Measurements from ENCODE around the gene PRDM16. TPM values are rescaled to one million over a fixed set of nuclear protein-coding genes. Genes with fewer than 3 reads are reported as not detected.
"Not testable (repeated sequence)": the region's sequence is repeated elsewhere in the genome, so short reads cannot be mapped to it uniquely, and the experiment has no call there.

PRDM16 gene
- total and polyA plus RNA-seq, 4 donors = 5.0 to 80.7 (median 41.5) TPM

DNA sequence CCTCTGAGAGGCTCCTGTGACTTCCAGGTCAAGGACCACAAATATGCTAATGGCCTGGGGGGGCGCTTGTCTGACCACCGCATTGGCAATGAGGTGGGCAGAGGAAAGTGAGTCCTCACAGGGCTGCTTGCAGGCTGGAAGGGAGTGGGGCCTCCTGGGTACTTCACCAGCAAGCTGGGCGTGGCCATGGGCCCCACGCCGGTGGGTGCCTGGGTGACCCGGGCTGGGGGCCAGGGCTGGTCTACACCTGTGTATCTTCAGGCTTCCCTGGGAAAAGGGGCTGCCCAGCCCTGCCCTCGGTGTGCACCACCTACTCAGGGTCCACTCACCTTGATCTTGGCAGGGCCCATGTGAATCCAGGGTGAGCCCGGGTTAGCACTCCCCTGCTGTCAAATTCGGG is 167.4 kb downstream of the PRDM16 start:
- no peaks in the 10 kb centered on the region for H3K27me3 ChIP-seq (ENCODE audit: control insufficient read depth in 1 of 2, insufficient read depth in 2 of 2, low read length in 1 of 2)
- DNase-seq = no peak

GRCh38 chr1:3236955-3237354 is 168.0 kb downstream of the PRDM16 start:
- 89 to 97% methylated on average over 5 to 7 of the region's 7 CpGs for WGBS, 2 donors
- intact Hi-C loops (cut with DNase I) = no loop called here
- Histone ChIP-seq H3K4me3 (ENCODE audit: low read length in 2 of 2) (no peak overlapping the region), H3K27me3 (ENCODE audit: control insufficient read depth in 1 of 2, insufficient read depth in 2 of 2, low read length in 1 of 2) (no peaks in the 10 kb centered on the region), H3K9me3 (ENCODE audit: control insufficient read depth, low read length) (no peaks in the 10 kb centered on the region), H3K27ac (ENCODE audit: low read depth in 1 of 2, low read length in 2 of 2) (no peak overlapping the region), H3K36me3 (ENCODE audit: control insufficient read depth in 1 of 2, insufficient read depth in 2 of 2, low read length in 1 of 2) (no peaks in the 10 kb centered on the region), H3K4me1 (ENCODE audit: control insufficient read depth in 1 of 2, insufficient read depth in 2 of 2, low read length in 2 of 2) (no peaks in the 10 kb centered on the region)
- ATAC-seq (ENCODE audit: low FRiP score) = no peak
- DNase-seq = no peak

More for the DNA sequence above, 167.4 kb downstream of the PRDM16 start:
- Histone ChIP-seq H3K4me3 (ENCODE audit: low read length in 2 of 2) (no peak overlapping the region), H3K4me1 (ENCODE audit: control insufficient read depth in 1 of 2, insufficient read depth in 2 of 2, low read length in 2 of 2) (no peaks in the 10 kb centered on the region), H3K27ac (ENCODE audit: low read depth in 1 of 2, low read length in 2 of 2) (no peak overlapping the region), H3K36me3 (ENCODE audit: control insufficient read depth in 1 of 2, insufficient read depth in 2 of 2, low read length in 1 of 2) (no peaks in the 10 kb centered on the region), H3K9me3 (ENCODE audit: control insufficient read depth, low read length) (no peaks in the 10 kb centered on the region)
- WGBS, 2 donors = 92 to 94% methylated on average over 9 of the region's 9 CpGs
- intact Hi-C loops (cut with DNase I) = no loop called here
- ATAC-seq (ENCODE audit: low FRiP score) = no peak

GRCh38 chr1:3237570-3237969 is 168.6 kb downstream of the PRDM16 start:
- Histone ChIP-seq H3K36me3 (ENCODE audit: control insufficient read depth in 1 of 2, insufficient read depth in 2 of 2, low read length in 1 of 2) (no peaks in the 10 kb centered on the region), H3K4me1 (ENCODE audit: control insufficient read depth in 1 of 2, insufficient read depth in 2 of 2, low read length in 2 of 2) (no peaks in the 10 kb centered on the region), H3K27ac (ENCODE audit: low read depth in 1 of 2, low read length in 2 of 2) (peak overlapping the region in 1 of 2 donors; percentile 64), H3K4me3 (ENCODE audit: low read length in 2 of 2) (no peak overlapping the region), H3K27me3 (ENCODE audit: control insufficient read depth in 1 of 2, insufficient read depth in 2 of 2, low read length in 1 of 2) (no peaks in the 10 kb centered on the region), H3K9me3 (ENCODE audit: control insufficient read depth, low read length) (no peaks in the 10 kb centered on the region)
- WGBS, 2 donors = 52 to 57% methylated on average over 15 of the region's 15 CpGs
- DNase-seq = no peak
- no peak for ATAC-seq (ENCODE audit: low FRiP score)
- intact Hi-C loops (cut with DNase I) = no loop called here

DNA sequence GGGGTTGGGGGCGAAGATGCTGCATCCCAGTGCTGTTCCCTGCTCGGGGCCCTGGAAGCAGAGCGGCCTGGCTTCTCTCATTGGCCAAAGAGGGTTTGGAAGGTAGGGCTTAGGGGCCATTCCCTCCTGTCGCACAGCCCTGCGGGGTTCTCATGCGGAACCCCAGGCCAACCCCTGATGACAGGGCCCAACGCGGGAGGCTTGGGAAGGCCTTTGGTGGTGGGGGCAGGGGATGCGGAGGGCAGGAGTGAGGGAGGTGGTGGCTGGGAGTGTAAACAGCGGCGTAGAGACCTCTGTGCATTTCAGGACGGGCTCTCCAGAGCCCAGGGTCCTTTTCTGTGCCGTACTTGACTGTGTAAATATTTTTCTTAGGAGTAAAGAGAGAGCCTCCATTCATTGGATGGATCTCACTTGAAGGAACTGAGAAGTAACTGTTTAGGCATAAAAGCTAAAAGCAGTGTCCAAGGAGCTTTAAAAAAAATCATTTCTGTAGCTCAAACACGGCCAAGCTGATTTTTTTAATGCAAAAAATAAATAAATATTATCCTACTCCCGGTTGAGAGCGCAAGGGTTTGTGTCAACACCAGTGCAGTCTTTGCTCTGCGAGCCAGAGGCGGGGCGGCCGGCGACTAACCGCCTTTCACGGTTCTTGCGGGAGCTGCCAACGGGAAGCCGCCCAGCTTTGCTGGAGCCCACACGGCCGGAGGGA is 169.1 kb downstream of the PRDM16 start:
- Histone ChIP-seq H3K4me1 (ENCODE audit: control insufficient read depth in 1 of 2, insufficient read depth in 2 of 2, low read length in 2 of 2) (no peaks in the 10 kb centered on the region), H3K27ac (ENCODE audit: low read depth in 1 of 2, low read length in 2 of 2) (peak overlapping the region in 1 of 2 donors; percentile 64), H3K4me3 (ENCODE audit: low read length in 2 of 2) (no peak overlapping the region), H3K9me3 (ENCODE audit: control insufficient read depth, low read length) (no peaks in the 10 kb centered on the region), H3K27me3 (ENCODE audit: control insufficient read depth in 1 of 2, insufficient read depth in 2 of 2, low read length in 1 of 2) (no peaks in the 10 kb centered on the region), H3K36me3 (ENCODE audit: control insufficient read depth in 1 of 2, insufficient read depth in 2 of 2, low read length in 1 of 2) (no peaks in the 10 kb centered on the region)
- ATAC-seq (ENCODE audit: low FRiP score) = peak; percentile 58
- 24 to 31% methylated on average over 28 of the region's 28 CpGs for WGBS, 2 donors
- intact Hi-C loops (cut with DNase I) = no loop called here
- peak; percentile 75 to 91 for DNase-seq

DNA sequence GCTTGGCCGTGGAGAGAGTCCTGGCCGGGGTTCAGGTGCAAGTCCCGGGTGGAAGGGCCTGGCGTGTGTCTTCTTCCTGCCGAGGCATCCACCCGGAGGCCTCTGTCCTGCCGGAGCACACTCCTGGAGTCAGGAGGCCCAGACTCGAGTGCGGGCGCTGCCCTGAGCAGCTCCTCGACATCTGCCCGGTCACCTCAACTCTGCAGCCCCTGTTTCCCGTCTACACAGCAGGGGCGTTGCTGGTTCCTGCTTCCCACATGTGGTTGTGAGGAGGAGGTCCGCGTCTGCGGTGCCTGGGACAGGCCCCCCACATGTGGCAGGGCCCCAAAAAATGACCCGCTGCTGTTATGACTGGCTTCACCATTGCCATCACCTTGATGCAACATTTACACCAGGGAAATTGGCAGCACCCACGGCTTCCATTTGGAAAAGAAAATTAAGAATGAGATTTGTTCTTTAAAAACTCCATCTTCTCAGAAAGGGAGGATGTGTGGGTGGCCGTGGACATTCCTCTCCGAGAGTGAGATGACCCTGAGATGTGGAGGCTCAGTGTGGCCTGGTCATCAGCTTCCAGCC is 169.8 kb downstream of the PRDM16 start:
- ATAC-seq (ENCODE audit: low FRiP score) (peak; percentile 20), DNase-seq (no peak)
- Histone ChIP-seq H3K4me1 (ENCODE audit: control insufficient read depth in 1 of 2, insufficient read depth in 2 of 2, low read length in 2 of 2) (no peaks in the 10 kb centered on the region), H3K27me3 (ENCODE audit: control insufficient read depth in 1 of 2, insufficient read depth in 2 of 2, low read length in 1 of 2) (no peaks in the 10 kb centered on the region), H3K4me3 (ENCODE audit: low read length in 2 of 2) (no peak overlapping the region), H3K27ac (ENCODE audit: low read depth in 1 of 2, low read length in 2 of 2) (peak overlapping the region; percentile 10 to 69), H3K36me3 (ENCODE audit: control insufficient read depth in 1 of 2, insufficient read depth in 2 of 2, low read length in 1 of 2) (no peaks in the 10 kb centered on the region), H3K9me3 (ENCODE audit: control insufficient read depth, low read length) (no peaks in the 10 kb centered on the region)
- intact Hi-C loops (cut with DNase I) = no loop called here
- 45 to 59% methylated on average over 21 of the region's 21 CpGs for WGBS, 2 donors

GRCh38 chr1:3239991-3240390 is 171.0 kb downstream of the PRDM16 start:
- not testable (repeated sequence) for H3K4me1 ChIP-seq (ENCODE audit: control insufficient read depth in 1 of 2, insufficient read depth in 2 of 2, low read length in 2 of 2)
- intact Hi-C loops (cut with DNase I) = loop anchor here (2.0 to 5.0 kb wide), 2 partner anchors 19 to 48 kb away; no protein-coding TSS in a partner anchor

DNA sequence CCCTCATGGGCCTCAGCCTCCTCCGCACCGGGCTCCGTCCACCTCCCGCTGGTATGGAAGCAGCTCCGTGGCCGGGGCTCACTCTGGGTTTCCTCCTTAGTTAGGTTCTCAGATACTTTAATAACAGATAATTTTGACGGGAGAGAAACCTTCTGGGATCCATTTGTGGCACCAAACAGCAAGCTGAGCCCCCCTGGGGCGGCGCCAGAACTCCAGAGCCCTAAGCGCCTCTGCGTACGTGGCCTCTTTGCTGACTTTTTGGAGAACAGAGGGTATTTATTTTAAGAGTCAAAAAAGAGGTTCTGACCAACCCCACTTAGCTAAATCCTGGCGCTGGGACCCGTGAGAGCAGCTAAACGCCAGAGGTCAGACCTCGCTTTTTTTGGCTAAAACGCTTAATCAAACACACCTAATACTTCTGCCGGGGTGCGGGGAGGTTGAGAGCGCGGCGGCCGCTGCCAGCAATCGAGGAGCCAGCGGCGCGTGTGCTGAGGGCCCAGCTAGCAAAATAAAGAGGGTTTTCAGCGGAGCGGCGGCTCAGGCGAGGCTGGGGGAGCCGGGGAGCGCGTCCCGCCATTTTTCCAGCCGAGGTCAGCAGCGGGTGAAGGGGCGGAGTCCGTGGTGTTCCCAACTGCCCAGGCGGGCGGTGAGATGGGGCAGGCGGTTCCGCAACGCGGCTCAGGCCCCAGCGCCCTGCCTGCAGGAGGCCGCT is 171.7 kb downstream of the PRDM16 start:
- Histone ChIP-seq H3K4me1 (ENCODE audit: control insufficient read depth in 1 of 2, insufficient read depth in 2 of 2, low read length in 2 of 2) (no peaks in the 10 kb centered on the region), H3K27ac (ENCODE audit: low read depth in 1 of 2, low read length in 2 of 2) (peak overlapping the region; percentile 47 to 79), H3K36me3 (ENCODE audit: control insufficient read depth in 1 of 2, insufficient read depth in 2 of 2, low read length in 1 of 2) (peaks cover 0 to 3% of the 10 kb centered on the region in 2 donors), H3K27me3 (ENCODE audit: control insufficient read depth in 1 of 2, insufficient read depth in 2 of 2, low read length in 1 of 2) (no peaks in the 10 kb centered on the region), H3K4me3 (ENCODE audit: low read length in 2 of 2) (no peak overlapping the region), H3K9me3 (ENCODE audit: control insufficient read depth, low read length) (no peaks in the 10 kb centered on the region)
- intact Hi-C loops (cut with DNase I) = loop anchor here (2.0 to 5.0 kb wide), 2 partner anchors 20 to 48 kb away; no protein-coding TSS in a partner anchor
- peak; percentile 58 for ATAC-seq (ENCODE audit: low FRiP score)
- peak in 1 of 2 donors; percentile 63 for DNase-seq
- WGBS, 2 donors = 16 to 26% methylated on average over 37 to 47 of the region's 47 CpGs

More at GRCh38 chr1:3239991-3240390, 171.0 kb downstream of the PRDM16 start:
- DNase-seq; H3K36me3 ChIP-seq (ENCODE audit: control insufficient read depth in 1 of 2, insufficient read depth in 2 of 2, low read length in 1 of 2); H3K27me3 ChIP-seq (ENCODE audit: control insufficient read depth in 1 of 2, insufficient read depth in 2 of 2, low read length in 1 of 2); ATAC-seq (ENCODE audit: low FRiP score); H3K4me3 ChIP-seq (ENCODE audit: low read length in 2 of 2); H3K9me3 ChIP-seq (ENCODE audit: control insufficient read depth, low read length); H3K27ac ChIP-seq (ENCODE audit: low read depth in 1 of 2, low read length in 2 of 2): not testable (repeated sequence)
- WGBS, 2 donors = 96% methylated on average over 3 of the region's 3 CpGs

- Histone ChIP-seq H3K4me3 (ENCODE audit: low read length in 2 of 2) (no peak overlapping the region), H3K4me1 (ENCODE audit: control insufficient read depth in 1 of 2, insufficient read depth in 2 of 2, low read length in 2 of 2) (no peaks in the 10 kb centered on the region), H3K36me3 (ENCODE audit: control insufficient read depth in 1 of 2, insufficient read depth in 2 of 2, low read length in 1 of 2) (peaks cover 0 to 3% of the 10 kb centered on the region in 2 donors), H3K27me3 (ENCODE audit: control insufficient read depth in 1 of 2, insufficient read depth in 2 of 2, low read length in 1 of 2) (no peaks in the 10 kb centered on the region), H3K9me3 (ENCODE audit: control insufficient read depth, low read length) (no peaks in the 10 kb centered on the region), H3K27ac (ENCODE audit: low read depth in 1 of 2, low read length in 2 of 2) (peak overlapping the region; percentile 47 to 79)
- intact Hi-C loops (cut with DNase I) = loop anchor here (2.0 to 5.0 kb wide), 2 partner anchors 20 to 49 kb away; no protein-coding TSS in a partner anchor
- DNase-seq (no peak), ATAC-seq (ENCODE audit: low FRiP score) (peak; percentile 6)
- 31 to 48% methylated on average over 14 to 17 of the region's 17 CpGs for whole genome bisulfite sequencing, 2 donors
Observed at GRCh38 chr1:3241236-3241550, 172.2 kb downstream of the PRDM16 start.

Measured in aorta (tissue), 5 donors.